ENCODE measurements around the gene SPATA6L. TPM values are rescaled to one million over a fixed set of nuclear protein-coding genes. Genes with fewer than 3 reads are reported as not detected.

SPATA6L gene
- total RNA-seq, 1 experiment from 2014 or later, result 2.4 TPM

GRCh38 chr9:4670591-4670990, 4.3 kb upstream of the SPATA6L start:
- ChIA-PET POLR2A (no interaction called here), CTCF (no interaction called here)
- BruUV-seq (replicated peaks), result no TSS peak
- Histone ChIP-seq H3K27me3 (replicated peaks; ENCODE audit: control insufficient read depth, insufficient read depth, low read length) (no peaks in the 10 kb centered on the region), H3K9me3 (no peaks in the 10 kb centered on the region), H3K4me1 (0 out of 2 replicates have a peak, but pooled peaks cover 5% of the 10 kb centered on the region), H3K4me3 (ENCODE audit: low read depth, low read length) (no peak overlapping the region), H3K36me3 (ENCODE audit: control insufficient read depth, insufficient read depth, low read length) (no peaks in the 10 kb centered on the region)
- TF ChIP-seq CTCF (IDR thresholded peaks at IDR 0.05; ENCODE audit: insufficient read depth in 1 of 2, low read depth in 1 of 2, low read length in 1 of 2, severe bottlenecking in 1 of 2, unreplicated experiment in 1 of 2), result no peak
- no peak overlapping the region for H3K27ac Mint-ChIP-seq (ENCODE audit: unreplicated experiment)
- H3K27me3 Mint-ChIP-seq (ENCODE audit: insufficient read depth, unreplicated experiment), result no peaks in the 10 kb centered on the region
- no peak overlapping the region for H3K4me3 Mint-ChIP-seq (ENCODE audit: unreplicated experiment)
- intact Hi-C loops (cut with micrococcal nuclease; ENCODE audit: unreplicated experiment), result no loop called here
- no peaks in the 10 kb centered on the region for H3K36me3 Mint-ChIP-seq (ENCODE audit: insufficient read depth, unreplicated experiment)
- no peaks in the 10 kb centered on the region for H3K4me1 Mint-ChIP-seq (ENCODE audit: low read depth, unreplicated experiment)
- DNase-seq, result no peak
- H3K9me3 Mint-ChIP-seq (ENCODE audit: unreplicated experiment), result no peaks in the 10 kb centered on the region

GRCh38 chr9:4669890-4670289, 3.6 kb upstream of the SPATA6L start:
- POLR2A ChIA-PET, result no interaction called here
- H3K9me3 Mint-ChIP-seq (ENCODE audit: unreplicated experiment), result no peaks in the 10 kb centered on the region
- 0 out of 2 replicates have a peak, but pooled peaks cover 5% of the 10 kb centered on the region for H3K4me1 ChIP-seq
- no TSS peak for BruUV-seq (replicated peaks)
- H3K27me3 ChIP-seq (replicated peaks; ENCODE audit: control insufficient read depth, insufficient read depth, low read length), result no peaks in the 10 kb centered on the region
- intact Hi-C loops (cut with micrococcal nuclease; ENCODE audit: unreplicated experiment), result loop anchor here (10.0 kb wide), 1 partner anchor 315 kb away; the partner anchor contains the start of gene JAK2
- H3K36me3 Mint-ChIP-seq (ENCODE audit: insufficient read depth, unreplicated experiment), result no peaks in the 10 kb centered on the region
- no peak for TF ChIP-seq CTCF (IDR thresholded peaks at IDR 0.05; ENCODE audit: insufficient read depth in 1 of 2, low read depth in 1 of 2, low read length in 1 of 2, severe bottlenecking in 1 of 2, unreplicated experiment in 1 of 2)
- H3K4me3 Mint-ChIP-seq (ENCODE audit: unreplicated experiment), result no peak overlapping the region
- no peak for DNase-seq
- H3K4me1 Mint-ChIP-seq (ENCODE audit: low read depth, unreplicated experiment), result no peaks in the 10 kb centered on the region
- no peaks in the 10 kb centered on the region for H3K9me3 ChIP-seq
- no peaks in the 10 kb centered on the region for H3K27me3 Mint-ChIP-seq (ENCODE audit: insufficient read depth, unreplicated experiment)
- H3K27ac Mint-ChIP-seq (ENCODE audit: unreplicated experiment), result no peak overlapping the region
- H3K4me3 ChIP-seq (ENCODE audit: low read depth, low read length), result no peak overlapping the region
- no peaks in the 10 kb centered on the region for H3K36me3 ChIP-seq (ENCODE audit: control insufficient read depth, insufficient read depth, low read length)
- CTCF ChIA-PET, result no interaction called here

- H3K9me3 Mint-ChIP-seq (ENCODE audit: unreplicated experiment), result no peaks in the 10 kb centered on the region
- Histone ChIP-seq H3K4me3 (ENCODE audit: low read depth, low read length) (no peak overlapping the region), H3K36me3 (ENCODE audit: control insufficient read depth, insufficient read depth, low read length) (no peaks in the 10 kb centered on the region), H3K4me1 (0 out of 2 replicates have a peak, but pooled peaks cover 9% of the 10 kb centered on the region), H3K27me3 (replicated peaks; ENCODE audit: control insufficient read depth, insufficient read depth, low read length) (no peaks in the 10 kb centered on the region), H3K9me3 (no peaks in the 10 kb centered on the region)
- ChIA-PET POLR2A (no interaction called here), CTCF (no interaction called here)
- H3K4me3 Mint-ChIP-seq (ENCODE audit: unreplicated experiment), result no peak overlapping the region
- no peak for DNase-seq
- H3K27ac Mint-ChIP-seq (ENCODE audit: unreplicated experiment), result no peak overlapping the region
- H3K36me3 Mint-ChIP-seq (ENCODE audit: insufficient read depth, unreplicated experiment), result no peaks in the 10 kb centered on the region
- no peaks in the 10 kb centered on the region for H3K4me1 Mint-ChIP-seq (ENCODE audit: low read depth, unreplicated experiment)
- TF ChIP-seq CTCF (IDR thresholded peaks at IDR 0.05; ENCODE audit: insufficient read depth in 1 of 2, low read depth in 1 of 2, low read length in 1 of 2, severe bottlenecking in 1 of 2, unreplicated experiment in 1 of 2), result no peak
- H3K27me3 Mint-ChIP-seq (ENCODE audit: insufficient read depth, unreplicated experiment), result no peaks in the 10 kb centered on the region
- intact Hi-C loops (cut with micrococcal nuclease; ENCODE audit: unreplicated experiment), result loop anchor here (10.0 kb wide), 1 partner anchor 316 kb away; the partner anchor contains the start of gene JAK2
- BruUV-seq (replicated peaks), result no TSS peak
Measured at GRCh38 chr9:4668604-4669003, 2.3 kb upstream of the SPATA6L start.

Data from Caco-2 (cell line).